Measurements from ENCODE around the gene KCNH3.

DNA sequence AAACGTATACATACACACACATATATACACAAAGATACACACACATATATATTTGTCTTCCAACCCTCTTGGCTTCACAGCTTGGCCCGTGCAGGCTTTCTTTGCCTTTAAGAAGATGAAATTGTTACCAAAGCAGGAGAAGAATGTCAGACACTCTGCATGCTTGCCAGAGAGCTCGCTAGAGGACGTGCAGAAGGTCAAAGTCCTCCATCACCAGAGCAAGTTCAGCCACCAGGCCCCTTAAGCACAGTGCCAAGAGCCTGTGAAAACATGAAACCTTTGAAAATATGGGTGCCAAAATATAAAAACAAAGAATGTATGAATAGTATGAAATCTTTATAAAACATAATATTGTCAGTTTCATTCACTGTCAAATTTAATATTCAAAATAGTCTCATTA, 44.0 kb downstream of the KCNH3 start:
- TF ChIP-seq ZNF792 (tag by site-specific recombination; IDR thresholded peaks at IDR 0.05) (no peak), ZNF350 (tag by site-specific recombination; IDR thresholded peaks at IDR 0.05) (no peak), ZNF510 (tag by site-specific recombination; IDR thresholded peaks at IDR 0.05; ENCODE audit: insufficient replicate concordance) (no peak), ZNF426 (tag by site-specific recombination; IDR thresholded peaks at IDR 0.05) (no peak)
- TF ChIP-seq, protein P1, sequence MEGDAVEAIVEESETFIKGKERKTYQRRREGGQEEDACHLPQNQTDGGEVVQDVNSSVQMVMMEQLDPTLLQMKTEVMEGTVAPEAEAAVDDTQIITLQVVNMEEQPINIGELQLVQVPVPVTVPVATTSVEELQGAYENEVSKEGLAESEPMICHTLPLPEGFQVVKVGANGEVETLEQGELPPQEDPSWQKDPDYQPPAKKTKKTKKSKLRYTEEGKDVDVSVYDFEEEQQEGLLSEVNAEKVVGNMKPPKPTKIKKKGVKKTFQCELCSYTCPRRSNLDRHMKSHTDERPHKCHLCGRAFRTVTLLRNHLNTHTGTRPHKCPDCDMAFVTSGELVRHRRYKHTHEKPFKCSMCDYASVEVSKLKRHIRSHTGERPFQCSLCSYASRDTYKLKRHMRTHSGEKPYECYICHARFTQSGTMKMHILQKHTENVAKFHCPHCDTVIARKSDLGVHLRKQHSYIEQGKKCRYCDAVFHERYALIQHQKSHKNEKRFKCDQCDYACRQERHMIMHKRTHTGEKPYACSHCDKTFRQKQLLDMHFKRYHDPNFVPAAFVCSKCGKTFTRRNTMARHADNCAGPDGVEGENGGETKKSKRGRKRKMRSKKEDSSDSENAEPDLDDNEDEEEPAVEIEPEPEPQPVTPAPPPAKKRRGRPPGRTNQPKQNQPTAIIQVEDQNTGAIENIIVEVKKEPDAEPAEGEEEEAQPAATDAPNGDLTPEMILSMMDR (tag by site-specific recombination; IDR thresholded peaks at IDR 0.05), result no peak

All from HEK293 (cell line).